Measurements from ENCODE around the gene HAP1. TPM values are rescaled to one million over a fixed set of nuclear protein-coding genes. Genes with fewer than 3 reads are reported as not detected.

The HAP1 gene
- total RNA-seq, 1 donor from 2014 or later, result 0.58 TPM

- Histone ChIP-seq H3K4me1 (no peaks in the 10 kb centered on the region), H3K36me3 (no peaks in the 10 kb centered on the region), H3K9me3 (no peaks in the 10 kb centered on the region), H3K27me3 (no peaks in the 10 kb centered on the region), H3K27ac (no peak overlapping the region), H3K4me3 (no peak overlapping the region)
- TF ChIP-seq, protein P1, sequence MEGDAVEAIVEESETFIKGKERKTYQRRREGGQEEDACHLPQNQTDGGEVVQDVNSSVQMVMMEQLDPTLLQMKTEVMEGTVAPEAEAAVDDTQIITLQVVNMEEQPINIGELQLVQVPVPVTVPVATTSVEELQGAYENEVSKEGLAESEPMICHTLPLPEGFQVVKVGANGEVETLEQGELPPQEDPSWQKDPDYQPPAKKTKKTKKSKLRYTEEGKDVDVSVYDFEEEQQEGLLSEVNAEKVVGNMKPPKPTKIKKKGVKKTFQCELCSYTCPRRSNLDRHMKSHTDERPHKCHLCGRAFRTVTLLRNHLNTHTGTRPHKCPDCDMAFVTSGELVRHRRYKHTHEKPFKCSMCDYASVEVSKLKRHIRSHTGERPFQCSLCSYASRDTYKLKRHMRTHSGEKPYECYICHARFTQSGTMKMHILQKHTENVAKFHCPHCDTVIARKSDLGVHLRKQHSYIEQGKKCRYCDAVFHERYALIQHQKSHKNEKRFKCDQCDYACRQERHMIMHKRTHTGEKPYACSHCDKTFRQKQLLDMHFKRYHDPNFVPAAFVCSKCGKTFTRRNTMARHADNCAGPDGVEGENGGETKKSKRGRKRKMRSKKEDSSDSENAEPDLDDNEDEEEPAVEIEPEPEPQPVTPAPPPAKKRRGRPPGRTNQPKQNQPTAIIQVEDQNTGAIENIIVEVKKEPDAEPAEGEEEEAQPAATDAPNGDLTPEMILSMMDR (IDR thresholded peaks at IDR 0.05), result no peak
- no peak for ATAC-seq
- DNase-seq, result no peak
- intact Hi-C loops (cut with DNase I), result no loop called here
Observed at GRCh38 chr17:41722231-41722630, 12.2 kb downstream of the HAP1 start.

- TF ChIP-seq, protein P1 (IDR thresholded peaks at IDR 0.05), result no peak
- intact Hi-C loops (cut with DNase I), result no loop called here
- Histone ChIP-seq H3K27me3 (no peaks in the 10 kb centered on the region), H3K36me3 (no peaks in the 10 kb centered on the region), H3K27ac (no peak overlapping the region), H3K9me3 (no peaks in the 10 kb centered on the region), H3K4me3 (no peak overlapping the region), H3K4me1 (no peaks in the 10 kb centered on the region)
- ATAC-seq, result no peak
- DNase-seq, result no peak
Observed at GRCh38 chr17:41718287-41718645, 16.2 kb downstream of the HAP1 start.

DNA sequence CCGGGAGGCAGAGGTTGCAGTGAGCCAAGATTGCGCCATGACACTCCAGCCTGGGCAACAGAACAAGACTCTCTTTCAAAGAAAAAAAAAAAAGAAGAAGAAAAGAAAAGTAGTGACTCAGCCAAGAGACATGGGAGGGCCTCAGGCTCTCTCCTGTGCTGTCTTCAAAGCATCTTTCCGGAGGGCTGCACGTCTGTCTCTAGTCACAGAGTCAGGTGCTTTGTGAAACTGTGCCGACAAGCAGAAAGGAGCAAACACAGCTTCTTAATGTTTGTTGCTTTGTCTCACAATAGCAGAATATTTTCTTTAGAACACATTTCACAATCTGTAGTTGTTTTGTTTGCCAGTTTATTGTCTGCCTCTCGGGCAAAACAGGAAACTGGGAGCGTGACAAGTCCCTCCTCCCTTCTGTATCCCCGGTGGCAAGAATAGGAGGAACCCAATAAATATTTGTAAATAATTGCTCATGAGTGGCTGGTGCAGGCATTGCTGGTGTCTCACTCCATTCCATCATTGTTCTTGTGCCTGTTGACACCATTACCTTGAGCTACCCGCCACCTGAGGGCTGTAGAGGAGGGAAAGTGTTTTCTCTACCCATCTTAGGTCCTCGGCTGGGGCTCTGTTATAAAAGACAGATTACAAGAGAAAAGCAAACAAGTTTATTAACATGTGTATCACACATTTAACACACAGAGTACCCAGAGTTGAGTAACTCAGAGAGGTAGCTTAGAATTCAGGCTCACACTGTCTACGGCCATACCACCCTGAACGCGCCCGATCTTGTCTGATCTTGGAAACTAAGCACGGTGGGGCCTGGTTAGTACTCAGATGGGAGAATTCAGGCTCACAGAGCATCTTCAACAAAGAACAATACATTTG lies 16.8 kb downstream of the HAP1 start:
- H3K27me3 ChIP-seq, result no peaks in the 10 kb centered on the region
- TF ChIP-seq, protein P1 (IDR thresholded peaks at IDR 0.05), result no peak
- peak; percentile 52 for ATAC-seq
- no peak overlapping the region for H3K27ac ChIP-seq
- H3K36me3 ChIP-seq, result no peaks in the 10 kb centered on the region
- no peaks in the 10 kb centered on the region for H3K9me3 ChIP-seq
- no peaks in the 10 kb centered on the region for H3K4me1 ChIP-seq
- H3K4me3 ChIP-seq, result no peak overlapping the region
- intact Hi-C loops (cut with DNase I), result no loop called here
- no peak for DNase-seq

DNA sequence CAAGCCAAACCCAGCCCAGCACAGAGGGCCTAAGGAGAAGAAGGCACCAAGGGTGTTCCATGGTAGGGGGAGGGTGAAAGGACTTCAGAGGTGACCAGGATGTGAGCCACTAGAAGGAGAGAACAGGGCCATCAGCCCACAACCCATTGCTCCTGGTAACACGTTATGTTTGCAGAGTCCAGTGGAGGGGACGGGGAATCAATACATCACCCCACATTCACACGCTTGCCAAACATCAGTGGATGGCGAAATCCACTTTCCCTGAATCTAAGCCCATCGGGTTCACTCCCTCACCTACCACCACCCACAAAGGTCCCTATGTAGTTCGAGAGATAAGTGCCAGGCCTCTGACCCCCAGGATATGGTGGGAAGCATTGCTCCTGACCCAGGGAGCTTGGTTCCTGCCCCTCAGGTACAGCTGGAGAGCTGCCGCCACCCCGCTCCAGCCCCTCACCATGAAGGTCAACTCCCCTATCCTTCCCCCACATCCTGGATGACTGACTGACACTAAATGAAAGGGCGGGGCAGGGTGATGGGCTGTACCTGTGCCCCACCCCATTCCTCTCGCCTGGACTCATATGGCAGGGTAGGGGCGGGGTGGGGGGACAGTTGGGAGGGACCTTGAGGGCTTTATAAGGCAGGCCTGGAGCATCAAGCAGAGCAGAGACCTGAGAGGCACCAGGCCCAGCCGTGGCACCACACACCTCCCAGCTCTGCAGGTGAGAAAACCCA lies 22.6 kb downstream of the HAP1 start, which contains the start of gene GAST:
Gene GAST (plus strand): TSS at position 663 of the 732 bp plus-strand sequence. CDS start 3,106 bp downstream, outside the sequence.
- Histone ChIP-seq H3K9me3 (no peaks in the 10 kb centered on the region), H3K27me3 (no peaks in the 10 kb centered on the region), H3K4me3 (no peak within 1 kb of the TSS), H3K4me1 (no peaks in the 10 kb centered on the region), H3K36me3 (no peaks in the 10 kb centered on the region), H3K27ac (no peak within 1 kb of the TSS)
- DNase-seq (no peak), ATAC-seq (peak; percentile 18)
- intact Hi-C loops (cut with DNase I), result no loop called here
- TF ChIP-seq, protein P1 (IDR thresholded peaks at IDR 0.05), result no peak

DNA sequence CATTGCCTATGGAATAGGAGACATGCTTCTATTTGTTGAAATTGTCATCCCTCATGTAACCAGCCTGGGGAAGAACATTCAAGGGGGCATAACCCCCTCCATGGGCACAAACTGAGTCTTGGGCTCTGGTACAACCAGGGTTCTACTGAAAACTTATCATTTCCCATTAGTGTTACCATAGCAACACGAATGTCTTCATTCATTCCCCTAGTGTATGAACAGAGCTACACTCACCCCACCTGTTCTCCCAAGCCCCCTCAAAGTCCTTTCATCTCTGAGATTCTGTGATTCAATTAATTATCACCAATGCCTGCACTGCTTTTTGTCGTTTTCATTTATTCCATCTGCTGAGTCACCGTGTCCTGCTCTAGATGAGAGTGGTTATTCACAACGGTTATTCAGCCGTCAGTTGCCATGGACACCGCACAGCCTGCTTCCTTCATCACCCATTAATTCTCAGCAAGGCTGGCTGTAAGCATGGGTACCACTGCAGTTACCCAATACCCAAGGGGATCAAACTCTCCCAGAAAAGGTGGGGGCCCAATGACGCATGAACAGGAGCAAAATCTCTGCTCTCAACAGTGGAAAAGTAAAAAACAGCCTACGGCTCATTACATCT lies 23.9 kb downstream of the HAP1 start:
- Histone ChIP-seq H3K4me3 (no peak overlapping the region), H3K27me3 (no peaks in the 10 kb centered on the region), H3K9me3 (no peaks in the 10 kb centered on the region), H3K27ac (no peak overlapping the region), H3K36me3 (no peaks in the 10 kb centered on the region), H3K4me1 (no peaks in the 10 kb centered on the region)
- TF ChIP-seq, protein P1 (IDR thresholded peaks at IDR 0.05), result no peak
- intact Hi-C loops (cut with DNase I), result no loop called here
- DNase-seq (no peak), ATAC-seq (no peak)

Data from upper lobe of right lung (tissue), 1 donor.